HL-60/S4 treated with phorbol 12-myristate 13-acetate at 8.2 ng/mL for 4 days and 3 days (cell line): ENCODE results near the gene TMEM63C.
"Not testable (repeated sequence)": the region's sequence is repeated elsewhere in the genome, so short reads cannot be mapped to it uniquely, and the experiment has no call there.

Experiments
- in situ Hi-C: fragments of 300-500 bp; cut with MboI; formaldehyde crosslinking; loops from 2 replicates; pipeline ENCODE4 v1.15.0; 2022; ENCODE audit warnings: low sequenced_read_pairs

The TMEM63C gene

GRCh38 chr14:77151918-77152588 is 29.5 kb upstream of the TMEM63C start:
- in situ Hi-C loops = no loop called here

GRCh38 chr14:77153802-77154201 is 27.8 kb upstream of the TMEM63C start:
- in situ Hi-C loops = no loop called here

- in situ Hi-C loops = no loop called here
Observed at GRCh38 chr14:77154421-77154820, 27.2 kb upstream of the TMEM63C start.

- in situ Hi-C loops = no loop called here
Observed at GRCh38 chr14:77155083-77155482, 26.5 kb upstream of the TMEM63C start.

- in situ Hi-C loops = no loop called here
Observed at GRCh38 chr14:77157740-77158139, 23.9 kb upstream of the TMEM63C start.

GRCh38 chr14:77158175-77158881 is 23.3 kb upstream of the TMEM63C start:
- in situ Hi-C loops = no loop called here

- in situ Hi-C loops = no loop called here
Observed at GRCh38 chr14:77158882-77159255, 22.7 kb upstream of the TMEM63C start.

GRCh38 chr14:77161011-77161410 is 20.6 kb upstream of the TMEM63C start:
- in situ Hi-C loops = no loop called here

GRCh38 chr14:77170045-77170444 is 11.6 kb upstream of the TMEM63C start:
- in situ Hi-C loops = no loop called here

- in situ Hi-C loops = no loop called here
Observed at GRCh38 chr14:77172916-77173315, 8.7 kb upstream of the TMEM63C start.

- in situ Hi-C loops = not testable (repeated sequence)
Observed at GRCh38 chr14:77173911-77174617, 7.5 kb upstream of the TMEM63C start.

- in situ Hi-C loops = no loop called here
Observed at GRCh38 chr14:77175843-77176242, 5.8 kb upstream of the TMEM63C start.

- in situ Hi-C loops = no loop called here
Observed at GRCh38 chr14:77177702-77178101, 3.9 kb upstream of the TMEM63C start.

- in situ Hi-C loops = no loop called here
Observed at GRCh38 chr14:77178656-77179055, 2.9 kb upstream of the TMEM63C start.

GRCh38 chr14:77180726-77181602 is 634 bp upstream of the TMEM63C start:
- in situ Hi-C loops = no loop called here

- in situ Hi-C loops = no loop called here
Observed at GRCh38 chr14:77183896-77184295, 2.3 kb downstream of the TMEM63C start.

GRCh38 chr14:77184396-77185092 is 2.9 kb downstream of the TMEM63C start:
- in situ Hi-C loops = no loop called here

- in situ Hi-C loops = no loop called here
Observed at GRCh38 chr14:77185093-77185465, 3.5 kb downstream of the TMEM63C start.

- in situ Hi-C loops = no loop called here
Observed at GRCh38 chr14:77186911-77187648, 5.5 kb downstream of the TMEM63C start.

- in situ Hi-C loops = no loop called here
Observed at GRCh38 chr14:77187649-77188012, 6.0 kb downstream of the TMEM63C start.
